HCEC 1CT (cell line): ENCODE data around the gene CDC42SE2.
"Not testable (repeated sequence)": the region's sequence is repeated elsewhere in the genome, so short reads cannot be mapped to it uniquely, and the experiment has no call there.

ENCODE experiments used
- DNase-seq: peaks from one replicate; pipeline ENCODE4 v3.0.0-alpha.2; 2017

Gene CDC42SE2

GRCh38 chr5:131280417-131280816 lies 16.6 kb downstream of the CDC42SE2 start:
- no peak for DNase-seq

- DNase-seq: no peak
Measured at GRCh38 chr5:131281133-131281867, 17.4 kb downstream of the CDC42SE2 start.

DNA sequence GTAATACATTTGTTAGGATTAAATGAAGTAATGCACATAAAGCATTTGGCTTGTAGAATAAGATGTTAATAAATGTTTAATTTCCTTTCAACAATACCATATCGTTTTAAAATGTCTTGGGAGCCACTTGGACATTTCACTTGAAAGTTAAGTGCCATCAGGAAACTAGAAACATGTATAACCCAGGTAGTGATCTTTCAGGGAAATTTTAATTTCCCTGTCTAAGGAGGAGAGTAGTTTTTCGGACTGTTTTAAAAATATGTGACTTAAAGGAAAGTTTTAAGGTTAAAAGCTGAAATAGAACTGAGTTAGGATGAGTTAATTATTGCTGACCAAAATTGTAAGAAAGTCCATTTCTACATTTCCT lies 18.0 kb downstream of the CDC42SE2 start:
- no peak for DNase-seq

DNA sequence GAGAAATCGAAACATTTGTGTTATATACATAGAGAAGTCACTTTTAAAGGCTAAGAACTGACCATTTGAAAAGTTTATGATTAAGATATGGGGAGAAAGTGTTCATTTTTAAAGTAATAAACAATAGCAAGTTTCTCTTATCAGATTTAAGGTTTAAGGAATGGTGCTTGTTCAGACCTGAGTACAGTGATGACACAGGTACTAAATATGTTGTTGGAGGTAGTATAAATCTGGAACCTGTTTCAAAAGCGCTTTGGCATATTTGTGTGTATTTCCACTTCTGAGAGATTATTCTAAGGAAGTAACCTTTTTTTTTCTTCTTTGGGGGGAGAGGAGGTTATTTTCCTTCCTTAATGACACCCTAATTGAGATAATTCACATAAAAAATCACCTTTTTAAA lies 18.4 kb downstream of the CDC42SE2 start:
- no peak for DNase-seq

- no peak for DNase-seq
Measured at GRCh38 chr5:131285703-131286399, 22.0 kb downstream of the CDC42SE2 start.

GRCh38 chr5:131286400-131286715 lies 22.5 kb downstream of the CDC42SE2 start:
- no peak for DNase-seq

DNA sequence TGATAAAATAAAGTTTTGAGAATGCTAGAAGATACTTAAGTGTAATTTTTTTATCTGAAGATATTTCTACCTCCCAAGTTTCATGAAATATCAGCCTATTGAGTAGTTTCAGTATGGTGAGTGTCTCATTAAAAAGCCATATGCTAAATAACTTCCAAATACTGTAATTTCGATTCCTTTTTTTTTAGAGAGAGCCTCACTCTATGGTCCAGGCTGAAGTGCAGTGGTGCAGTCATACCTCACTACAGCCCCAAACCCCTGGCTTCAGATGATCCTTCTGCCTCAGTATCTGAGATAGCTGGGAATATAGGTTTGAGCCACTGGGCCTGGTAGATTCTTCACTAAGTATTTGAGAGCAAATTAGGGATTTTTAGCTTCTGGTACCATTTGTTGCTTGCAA lies 24.5 kb downstream of the CDC42SE2 start:
- no peak for DNase-seq

- no peak for DNase-seq
Measured at GRCh38 chr5:131289738-131290137, 25.9 kb downstream of the CDC42SE2 start.

GRCh38 chr5:131296213-131296672 lies 32.4 kb downstream of the CDC42SE2 start:
- no peak for DNase-seq

DNA sequence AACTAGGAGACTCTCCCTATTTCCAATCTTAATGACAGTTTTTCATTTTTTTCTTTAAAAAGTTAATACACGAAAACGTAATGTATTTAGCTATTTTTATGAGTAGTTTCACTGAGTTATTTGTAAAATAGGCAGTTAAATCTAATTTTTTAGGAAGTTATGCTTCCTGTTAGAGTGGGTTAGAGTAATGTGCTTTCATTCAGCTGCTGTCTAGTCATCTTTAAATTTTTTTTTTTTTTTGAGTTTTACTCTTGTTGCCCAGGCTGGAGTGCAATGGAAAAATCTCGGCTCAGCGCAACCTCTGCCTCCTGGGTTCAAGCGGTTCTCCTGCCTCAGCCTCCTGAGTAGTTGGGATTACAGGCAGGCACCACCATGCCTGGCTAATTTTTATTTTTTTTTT lies 34.0 kb downstream of the CDC42SE2 start:
- DNase-seq: no peak

DNA sequence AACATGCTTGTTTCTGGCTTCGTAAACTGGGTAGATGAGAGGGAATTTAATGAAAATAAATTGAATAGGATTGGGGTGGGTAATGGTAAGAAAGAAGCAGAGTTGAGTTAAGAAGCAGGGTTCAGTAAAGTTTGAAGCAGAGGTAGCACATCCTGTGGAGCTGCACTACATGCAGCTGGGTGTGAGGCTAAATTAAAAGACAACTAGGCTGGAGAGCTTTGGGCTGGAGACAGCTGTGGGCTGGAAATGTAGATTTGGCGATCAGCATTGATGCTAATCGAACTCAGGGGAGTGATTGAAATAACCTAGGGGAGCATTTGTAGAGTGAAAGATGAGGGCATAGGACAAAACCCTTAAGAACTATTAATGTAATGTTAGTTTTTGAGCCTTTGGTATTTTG lies 35.6 kb downstream of the CDC42SE2 start:
- DNase-seq: no peak

GRCh38 chr5:131302506-131302905 lies 38.7 kb downstream of the CDC42SE2 start:
- DNase-seq: peak; percentile 32

DNA sequence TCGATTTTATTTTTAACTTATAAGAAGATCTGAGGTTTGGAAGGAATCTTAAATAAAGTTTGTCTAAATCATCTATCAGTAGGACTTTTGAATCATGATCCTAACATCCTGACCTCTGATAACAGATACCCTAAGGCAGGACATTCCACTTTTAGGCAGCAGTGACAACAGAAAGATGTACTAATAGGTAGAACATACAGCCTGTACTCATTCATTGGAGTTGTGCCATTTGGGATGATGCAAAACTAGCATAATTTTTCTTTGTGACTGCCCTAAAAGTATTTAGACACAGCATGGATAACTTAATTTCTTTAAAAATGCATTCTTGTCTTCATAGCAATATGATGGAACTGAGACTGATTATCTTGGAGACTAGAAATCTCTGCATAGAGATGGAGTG lies 39.7 kb downstream of the CDC42SE2 start:
- DNase-seq: peak; percentile 38

- DNase-seq: no peak
Measured at GRCh38 chr5:131304414-131304813, 40.6 kb downstream of the CDC42SE2 start.

- no peak for DNase-seq
Measured at GRCh38 chr5:131305138-131305689, 41.4 kb downstream of the CDC42SE2 start.

GRCh38 chr5:131305906-131306305 lies 42.1 kb downstream of the CDC42SE2 start:
- DNase-seq: peak; percentile 14

DNA sequence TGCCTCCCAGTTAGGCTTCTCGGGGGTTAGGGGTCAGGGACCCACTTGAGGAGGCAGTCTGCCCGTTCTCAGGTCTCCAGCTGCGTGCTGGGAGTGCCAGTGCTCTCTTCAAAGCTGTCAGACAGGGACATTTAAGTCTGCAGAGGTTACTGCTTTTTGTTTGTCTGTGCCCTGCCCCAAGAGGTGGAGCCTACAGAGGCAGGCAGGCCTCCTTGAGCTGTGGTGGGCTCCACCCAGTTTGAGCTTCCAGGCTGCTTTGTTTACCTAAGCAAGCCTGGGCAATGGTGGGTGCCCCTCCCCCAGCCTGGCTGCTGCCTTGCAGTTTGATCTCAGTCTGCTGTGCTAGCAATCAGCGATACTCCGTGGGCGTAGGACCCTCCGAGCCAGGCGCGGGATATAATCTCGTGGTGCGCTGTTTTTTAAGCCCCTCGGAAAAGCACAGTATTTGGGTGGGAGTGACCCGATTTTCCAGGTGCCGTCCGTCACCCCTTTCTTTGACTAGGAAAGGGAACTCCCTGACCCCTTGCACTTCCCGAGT lies 48.5 kb downstream of the CDC42SE2 start:
- DNase-seq: not testable (repeated sequence)

DNA sequence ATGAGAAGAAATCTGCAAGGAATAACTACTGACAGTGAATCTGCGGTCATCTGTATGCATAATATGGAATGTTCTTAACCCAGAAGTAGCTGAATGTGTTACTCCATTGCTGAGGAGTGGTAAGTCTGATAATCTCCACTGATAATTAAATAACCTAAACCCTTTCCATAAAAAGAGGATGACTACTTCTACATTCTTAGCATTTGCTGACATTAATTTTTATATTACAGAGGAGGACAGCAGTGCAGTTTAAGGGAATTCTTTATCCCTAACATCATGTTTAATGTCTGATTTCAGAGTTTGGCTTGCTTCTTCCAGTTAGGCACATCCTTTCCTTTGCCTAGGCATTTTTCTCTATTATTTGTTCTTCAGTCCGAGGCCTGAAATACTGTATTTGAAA lies 52.2 kb downstream of the CDC42SE2 start:
- DNase-seq: no peak

DNA sequence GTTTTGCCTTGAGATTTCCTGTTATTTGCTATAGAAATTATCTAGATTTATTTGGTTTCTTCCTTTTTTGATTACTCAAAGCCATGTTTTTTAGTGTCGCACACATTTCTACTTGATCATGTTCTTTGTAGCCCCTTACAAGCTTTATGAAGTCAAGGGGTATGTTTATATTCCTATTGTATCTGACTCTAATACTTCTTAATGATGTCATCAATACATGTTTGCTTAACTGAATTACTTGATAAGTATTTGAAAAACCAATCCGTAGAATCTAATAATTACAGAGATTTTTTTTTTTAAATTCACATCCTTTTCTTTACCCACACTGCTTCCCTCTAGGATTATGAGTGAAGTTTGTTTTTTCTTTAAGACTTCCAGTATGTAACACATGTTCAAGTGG lies 53.0 kb downstream of the CDC42SE2 start:
- DNase-seq: no peak

GRCh38 chr5:131318455-131318854 lies 54.6 kb downstream of the CDC42SE2 start:
- no peak for DNase-seq

GRCh38 chr5:131321066-131321465 lies 57.2 kb downstream of the CDC42SE2 start:
- DNase-seq: no peak

DNA sequence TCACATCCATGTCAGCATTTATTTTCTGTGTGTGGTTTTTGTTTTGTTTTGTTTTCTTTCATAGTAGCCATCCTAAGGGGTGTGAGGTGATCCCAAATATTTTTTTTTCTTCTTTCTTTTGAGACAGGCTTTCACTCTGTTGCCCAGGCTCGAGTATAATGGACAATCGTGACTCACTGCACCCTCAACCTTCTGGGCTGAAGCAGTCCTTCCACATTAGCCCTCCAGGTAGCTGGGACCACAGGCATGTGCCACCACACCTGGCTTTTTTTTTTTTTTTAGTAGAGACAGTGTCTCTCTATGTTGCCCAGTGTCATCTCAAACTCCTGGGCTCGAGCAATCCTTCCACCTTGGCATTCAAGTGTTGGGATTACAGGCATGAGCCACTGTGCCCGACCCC lies 59.1 kb downstream of the CDC42SE2 start:
- no peak for DNase-seq

GRCh38 chr5:131323378-131323777 lies 59.5 kb downstream of the CDC42SE2 start:
- no peak for DNase-seq

GRCh38 chr5:131324303-131324702 lies 60.5 kb downstream of the CDC42SE2 start:
- DNase-seq: no peak
